IMR-90 (cell line): ENCODE measurements around the gene RBM5. TPM values are rescaled to one million over a fixed set of nuclear protein-coding genes. Genes with fewer than 3 reads are reported as not detected.

ENCODE experiments used
- ATAC-seq: fragments of 200-7000 bp; cut with Tn5 transposase; 2 replicates; pipeline ENCODE4 v1.9.1; 2020; ENCODE audit warnings: low read depth, mild to moderate bottlenecking, moderate library complexity
- BruUV-seq: library from RNA; stranded (reverse); fragments of 400-500 nt; replicated peaks from 2 replicates; lab custom pipeline; 2021; lab: Mats Ljungman, UMichigan
- CTCF ChIA-PET: fragments of 300-600 bp; formaldehyde crosslinking; extraction: SDS; loops from one replicate; lab custom pipeline; 2021; ENCODE audit warnings: antibody characterized with exemption; lab: Yijun Ruan, JAX
- POLR2A ChIA-PET: fragments of 300-600 bp; sonication (Branson Sonifier 250); formaldehyde crosslinking; loops from one replicate; lab custom pipeline; 2022; ENCODE audit warnings: antibody characterized with exemption; ENCODE audit not compliant: unreplicated experiment; lab: Charles Lee
- DNase-seq: peaks from one replicate; pipeline ENCODE4 v3.0.0; 2013
- H2AFZ ChIP-seq: replicated peaks from 2 replicates; pipeline ENCODE3; 2013; ENCODE audit warnings: low read length, mild to moderate bottlenecking; ENCODE audit not compliant: poor library complexity
- H2AK5ac ChIP-seq: 2 replicates; pipeline ENCODE4 v1.6.1; 2013; ENCODE audit warnings: low read depth, low read length, inconsistent platforms
- H2AK9ac ChIP-seq: replicated peaks from 2 replicates; pipeline ENCODE3; 2013; ENCODE audit warnings: mild to moderate bottlenecking, low read depth, low read length, moderate library complexity; ENCODE audit not compliant: poor library complexity
- H2BK120ac ChIP-seq: 2 replicates; pipeline ENCODE4 v1.6.1; 2013; ENCODE audit warnings: low read depth, low read length, inconsistent platforms
- H2BK15ac ChIP-seq: 3 replicates; pipeline ENCODE4 v1.6.1; 2013; ENCODE audit warnings: low read depth, low read length, inconsistent platforms
- H2BK20ac ChIP-seq: 2 replicates; pipeline ENCODE4 v1.6.1; 2013; ENCODE audit warnings: low read depth, mild to moderate bottlenecking, inconsistent platforms, low read length, moderate library complexity
- H2BK5ac ChIP-seq: 2 replicates; pipeline ENCODE4 v1.6.1; 2013; ENCODE audit warnings: mild to moderate bottlenecking, low read depth, low read length, inconsistent platforms; ENCODE audit not compliant: poor library complexity, severe bottlenecking
- H3K14ac ChIP-seq: replicated peaks from 2 replicates; pipeline ENCODE4 v1.6.1; 2013; ENCODE audit warnings: low read depth, low read length, inconsistent platforms
- H3K18ac ChIP-seq: 2 replicates; pipeline ENCODE4 v1.6.1; 2013; ENCODE audit warnings: low read depth, low read length, control low read depth
- H3K23ac ChIP-seq: 2 replicates; pipeline ENCODE4 v1.6.1; 2013; ENCODE audit warnings: low read depth, low read length, inconsistent platforms
- H3K27ac ChIP-seq: 2 replicates; pipeline ENCODE4 v1.5.1; 2013; ENCODE audit warnings: mild to moderate bottlenecking, control low read depth, low read length; ENCODE audit not compliant: insufficient read depth
- H3K27me3 ChIP-seq: 2 replicates; pipeline ENCODE4 v1.6.1; 2013; ENCODE audit warnings: low read length; ENCODE audit not compliant: control insufficient read depth, insufficient read depth
- H3K36me3 ChIP-seq: 2 replicates; pipeline ENCODE4 v1.6.1; 2013; ENCODE audit warnings: low read length, mixed read lengths; ENCODE audit not compliant: control insufficient read depth, insufficient read depth
- H3K4ac ChIP-seq: 2 replicates; pipeline ENCODE4 v1.6.1; 2013; ENCODE audit warnings: low read depth, low read length, inconsistent platforms
- H3K4me1 ChIP-seq: 2 replicates; pipeline ENCODE4 v1.6.1; 2013; ENCODE audit warnings: low read length, mixed read lengths; ENCODE audit not compliant: control insufficient read depth, insufficient read depth
- H3K4me2 ChIP-seq: 2 replicates; pipeline ENCODE4 v1.6.1; 2013; ENCODE audit warnings: low read depth, mild to moderate bottlenecking, control low read depth, low read length, moderate library complexity
- H3K4me3 ChIP-seq: 2 replicates; pipeline ENCODE4 v1.5.1; 2013; ENCODE audit warnings: low read depth, mild to moderate bottlenecking, control low read depth, low read length, moderate library complexity; ENCODE audit not compliant: insufficient read depth
- H3K56ac ChIP-seq: 2 replicates; pipeline ENCODE4 v1.6.1; 2013; ENCODE audit warnings: low read length, inconsistent platforms; ENCODE audit not compliant: insufficient read depth; ENCODE audit errors: extremely low read depth
- H3K79me1 ChIP-seq, 2 experiments: 2 replicates each; pipeline ENCODE4 v1.6.1; 2013; ENCODE audit warnings: low read length in 2 of 2, inconsistent platforms in 1 of 2, low read depth in 1 of 2
- H3K9ac ChIP-seq: 2 replicates; pipeline ENCODE4 v1.6.1; 2013; ENCODE audit warnings: low read depth, low read length, control low read depth
- H3K9me1 ChIP-seq: 2 replicates; pipeline ENCODE4 v1.6.1; 2013; ENCODE audit warnings: low read length, inconsistent platforms; ENCODE audit not compliant: insufficient read depth
- H3K9me3 ChIP-seq: 2 replicates; pipeline ENCODE4 v1.6.1; 2013; ENCODE audit warnings: low read length; ENCODE audit not compliant: control insufficient read depth, insufficient read depth
- H4K20me1 ChIP-seq: 2 replicates; pipeline ENCODE4 v1.6.1; 2013; ENCODE audit warnings: low read length, inconsistent platforms; ENCODE audit not compliant: insufficient read depth
- H4K5ac ChIP-seq: 2 replicates; pipeline ENCODE4 v1.6.1; 2013; ENCODE audit warnings: mild to moderate bottlenecking, low read depth, low read length, control low read depth
- H4K8ac ChIP-seq, 2 experiments: 2 replicates each; pipeline ENCODE4 v1.6.1; 2013; ENCODE audit warnings: low read depth in 2 of 2, low read length in 2 of 2, control low read depth in 1 of 2, inconsistent platforms in 1 of 2
- H4K91ac ChIP-seq: 2 replicates; pipeline ENCODE4 v1.6.1; 2013; ENCODE audit warnings: low read depth, low read length, inconsistent platforms; ENCODE audit not compliant: insufficient read depth
- RAD21 ChIP-seq: IDR thresholded peaks from 2 replicates; pipeline ENCODE4 v1.6.1; 2012; ENCODE audit warnings: low read length, improper control_type of control experiment
- WGBS, 2 experiments: methylation state at CpG; one replicate each; pipeline versions ENCODE4 v1.1.5 to v1.1.7; 2013; ENCODE audit warnings: missing lambda C conversion rate in 2 of 2; ENCODE audit not compliant: insufficient read length in 1 of 2; ENCODE audit errors: extremely low coverage in 2 of 2; 5-methylcytosine and 5-hydroxymethylcytosine counted together
- dilution Hi-C: fragments of 300-500 bp; cut with HindIII; formaldehyde crosslinking; loops from one replicate; pipeline ENCODE4 v1.14.3; 2018; ENCODE audit warnings: low sequenced_read_pairs; ENCODE audit not compliant: unreplicated experiment
- in situ Hi-C: fragments of 300-500 bp; cut with MboI; formaldehyde crosslinking; loops from 3 replicates; pipeline ENCODE4 v1.14.3; 2019; ENCODE audit warnings: low sequenced_read_pairs, inconsistent platforms, mixed read lengths
- intact Hi-C: fragments of 100-400 bp; cut with micrococcal nuclease; formaldehyde crosslinking; loops from 2 replicates; pipeline ENCODE4 v1.10.0; 2022
- polyA plus RNA-seq, 3 experiments: library from polyadenylated mRNA; depleted of rRNA; stranded (reverse); fragments of >200 nt; gene quantifications; 2 replicates each; pipeline ENCODE4 v1.2.3, GENCODE V29; 2012; ENCODE audit warnings: low replicate concordance in 1 of 3
- total RNA-seq: library from RNA; depleted of rRNA; stranded (reverse); fragments of >200 nt; gene quantifications from 2 replicates; pipeline ENCODE4 v1.2.3, GENCODE V29; 2012

The RBM5 gene
- total and polyA plus RNA-seq, 2 of the 4 experiments (the other 2 are of a cell fraction): 121 to 155 TPM

DNA sequence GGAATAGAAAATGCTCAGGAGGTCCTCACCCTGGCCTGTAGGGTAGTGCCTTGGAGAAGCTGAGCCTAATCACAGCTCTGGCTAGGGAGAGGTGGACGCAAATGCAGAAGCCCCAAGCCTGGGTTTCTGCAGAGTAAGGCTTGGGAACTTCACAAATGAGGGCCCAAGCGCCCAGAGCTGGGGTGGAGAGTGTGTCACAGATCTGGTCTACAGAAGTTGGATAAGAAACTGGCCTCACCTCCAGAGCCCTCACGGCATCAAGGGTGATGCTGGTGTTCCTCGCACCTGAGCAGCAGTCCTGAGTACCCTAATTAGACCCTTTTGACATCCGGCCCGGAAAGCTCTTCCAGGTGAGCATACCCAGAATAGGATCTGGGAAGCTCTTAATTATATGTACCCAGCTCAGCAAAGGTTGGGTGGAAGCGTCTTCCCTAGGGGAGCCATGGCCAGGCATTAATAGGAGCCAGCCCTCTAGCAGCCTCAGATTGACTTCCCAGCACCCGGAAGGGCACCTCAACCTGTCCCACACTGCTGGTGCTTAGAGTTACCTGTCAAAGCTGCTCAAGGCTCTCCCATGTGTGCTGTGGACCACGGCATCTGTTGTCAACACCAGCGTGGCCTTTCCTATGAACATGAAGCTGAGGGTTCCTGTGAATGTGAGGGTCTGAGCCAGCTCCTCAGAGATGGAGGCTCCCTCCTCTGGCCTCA is 31.8 kb downstream of the RBM5 start:
- H2BK15ac ChIP-seq: no peak overlapping the region
- H3K9me3 ChIP-seq: no peaks in the 10 kb centered on the region
- H4K5ac ChIP-seq: no peak overlapping the region
- peaks cover 0 to 18% of the 10 kb centered on the region in 2 experiments; a peak in 2 of 4 replicates for H3K79me1 ChIP-seq
- peaks cover 11% of the 10 kb centered on the region for H3K4me1 ChIP-seq
- H3K27ac ChIP-seq: no peak overlapping the region
- peaks cover 48% of the 10 kb centered on the region for H3K36me3 ChIP-seq
- no peak overlapping the region for H3K4me2 ChIP-seq
- H2AFZ ChIP-seq: no peak overlapping the region
- no peak overlapping the region for H4K91ac ChIP-seq
- H3K9me1 ChIP-seq: peaks cover 7% of the 10 kb centered on the region; the same call in 1 of the 2 replicates
- ATAC-seq (no peak), DNase-seq (no peak)
- H3K14ac ChIP-seq: no peak overlapping the region
- no peak overlapping the region for H3K23ac ChIP-seq
- no peak overlapping the region for H3K18ac ChIP-seq
- no peak overlapping the region for H3K4me3 ChIP-seq
- no peak overlapping the region for H3K9ac ChIP-seq
- H3K56ac ChIP-seq: no peak overlapping the region
- ChIA-PET POLR2A (interaction anchor here (0.5 kb wide), 1 partner anchor 136 kb away, joined by 3 read pairs; no protein-coding TSS in a partner anchor), CTCF (interaction anchor here (0.5 to 3.3 kb wide), 4 partner anchors 19 to 105 kb away, joined by 3 to 10 read pairs (median 5); no protein-coding TSS in a partner anchor)
- H4K8ac ChIP-seq: no peak overlapping the region
- H2BK20ac ChIP-seq: no peak overlapping the region
- peak overlapping the region; percentile 44 for H2AK9ac ChIP-seq
- no peak overlapping the region for H3K4ac ChIP-seq
- H2AK5ac ChIP-seq: no peak overlapping the region
- peaks cover 51% of the 10 kb centered on the region for H4K20me1 ChIP-seq
- H3K27me3 ChIP-seq: no peaks in the 10 kb centered on the region
- intact Hi-C loops (loop anchor here (1.0 kb wide), 2 partner anchors 69 to 106 kb away; no protein-coding TSS in a partner anchor), dilution Hi-C loops (no loop called here), in situ Hi-C loops (loop anchor here (5.0 kb wide), 1 partner anchor 62 kb away; no protein-coding TSS in a partner anchor)
- 92% methylated on average over 2 of the region's 10 CpGs; no CpG with 5 or more reads in 1 of the 2 experiments for WGBS, 2 experiments
- BruUV-seq: no TSS peak
- no peak for TF ChIP-seq RAD21
- no peak overlapping the region for H2BK5ac ChIP-seq
- no peak overlapping the region for H2BK120ac ChIP-seq
